Tibial nerve (tissue), 4 donors: ENCODE results near the gene GPAT3. TPM values are rescaled to one million over a fixed set of nuclear protein-coding genes. Genes with fewer than 3 reads are reported as not detected.
A peak's percentile ranks its signal among the peaks of the same experiment; 100 is the strongest.
"Not testable (repeated sequence)": the region's sequence is repeated elsewhere in the genome, so short reads cannot be mapped to it uniquely, and the experiment has no call there.

Experiments used
- DNase-seq, 2 donors: peaks; one replicate each; pipeline ENCODE4 v3.0.0-alpha.2; 2019; ENCODE audit warnings: low spot score in 2 of 2
- H3K27ac ChIP-seq, 4 donors: fragments of 200-600 bp; sonication (generic) in 3 of 4; one replicate each; pipeline ENCODE4 v1.5.1; 2017 to 2019; ENCODE audit warnings: mild to moderate bottlenecking in 1 of 4
- H3K27me3 ChIP-seq, 2 donors: fragments of 200-600 bp; sonication (generic) in 1 of 2; one replicate each; pipeline versions ENCODE4 v1.5.1 to v1.6.0; 2017 to 2019
- H3K36me3 ChIP-seq, 3 donors: fragments of 200-600 bp; sonication (generic); one replicate each; pipeline ENCODE4 v1.5.1; 2018 to 2019
- H3K4me1 ChIP-seq, 4 donors: fragments of 200-600 bp; sonication (generic) in 3 of 4; one replicate each; pipeline ENCODE4 v1.5.1; 2017 to 2019
- H3K4me3 ChIP-seq, 4 donors: fragments of 200-600 bp; sonication (generic) in 3 of 4; one replicate each; pipeline ENCODE4 v1.5.1; 2017 to 2019; ENCODE audit warnings: mild to moderate bottlenecking in 1 of 4, moderate library complexity in 1 of 4
- H3K9me3 ChIP-seq, 4 donors: fragments of 200-600 bp; sonication (generic) in 3 of 4; one replicate each; pipeline ENCODE4 v1.5.1; 2017 to 2019
- CTCF ChIP-seq, 5 experiments: fragments of 200-600 bp in 3 of 5; fragments of 450-650 bp in 2 of 5; sonication (generic) in 3 of 5; IDR thresholded peaks; one replicate each; pipeline ENCODE4 v1.5.1; 2016 to 2019; ENCODE audit warnings: antibody characterized with exemption in 5 of 5, mild to moderate bottlenecking in 3 of 5, moderate library complexity in 2 of 5
- EP300 ChIP-seq, 2 donors: sonication (generic); formaldehyde crosslinking; IDR thresholded peaks; one replicate each; pipeline ENCODE4 v1.6.1; 2017; ENCODE audit warnings: antibody characterized with exemption in 2 of 2, mild to moderate bottlenecking in 1 of 2
- POLR2A ChIP-seq, 2 donors: fragments of 450-650 bp; IDR thresholded peaks; one replicate each; pipeline ENCODE4 v1.6.1; 2017; ENCODE audit warnings: antibody characterized with exemption in 2 of 2, mild to moderate bottlenecking in 2 of 2, moderate library complexity in 2 of 2
- WGBS, 2 donors: methylation state at CpG; one replicate each; pipeline ENCODE4 v1.1.5; 2018; 5-methylcytosine and 5-hydroxymethylcytosine counted together
- total RNA-seq, 4 donors: library from RNA; depleted of rRNA; stranded (reverse); fragments of >200 nt; gene quantifications; one replicate each; pipeline ENCODE4 v1.1.0, GENCODE V29; 2016

GPAT3 gene
- total RNA-seq, 4 donors from 2014 or later = 0.90 to 8.1 (median 6.7) TPM

GRCh38 chr4:83498187-83498586 is 37.7 kb upstream of the GPAT3 start:
- H3K27me3 ChIP-seq = no peaks in the 10 kb centered on the region
- no peaks in the 10 kb centered on the region for H3K4me1 ChIP-seq
- 89 to 94% methylated on average over 1 of the region's 1 CpG for WGBS, 2 donors
- H3K4me3 ChIP-seq = no peak overlapping the region
- H3K9me3 ChIP-seq = no peaks in the 10 kb centered on the region
- no peak overlapping the region for H3K27ac ChIP-seq
- no peak for DNase-seq
- TF ChIP-seq POLR2A (IDR thresholded peaks at IDR 0.05) = no peak
- no peak for TF ChIP-seq EP300 (IDR thresholded peaks at IDR 0.05)
- TF ChIP-seq CTCF (IDR thresholded peaks at IDR 0.05) = no peak
- H3K36me3 ChIP-seq = no peaks in the 10 kb centered on the region

GRCh38 chr4:83501671-83502070 is 34.2 kb upstream of the GPAT3 start:
- WGBS, 2 donors = 88 to 95% methylated on average over 3 of the region's 3 CpGs
- H3K9me3 ChIP-seq, H3K4me3 ChIP-seq, DNase-seq, H3K27ac ChIP-seq, H3K27me3 ChIP-seq, H3K4me1 ChIP-seq, H3K36me3 ChIP-seq: not testable (repeated sequence)

GRCh38 chr4:83503974-83504373 is 31.9 kb upstream of the GPAT3 start:
- no peaks in the 10 kb centered on the region for H3K9me3 ChIP-seq
- no peaks in the 10 kb centered on the region for H3K36me3 ChIP-seq
- H3K27me3 ChIP-seq = no peaks in the 10 kb centered on the region
- no peak overlapping the region for H3K27ac ChIP-seq
- no peaks in the 10 kb centered on the region for H3K4me1 ChIP-seq
- no peak for TF ChIP-seq EP300 (IDR thresholded peaks at IDR 0.05)
- TF ChIP-seq CTCF (IDR thresholded peaks at IDR 0.05) = no peak
- TF ChIP-seq POLR2A (IDR thresholded peaks at IDR 0.05) = no peak
- no peak for DNase-seq
- no peak overlapping the region for H3K4me3 ChIP-seq

- DNase-seq = no peak
- Histone ChIP-seq H3K27ac (no peak overlapping the region), H3K4me3 (no peak overlapping the region), H3K27me3 (no peaks in the 10 kb centered on the region), H3K36me3 (no peaks in the 10 kb centered on the region), H3K4me1 (no peaks in the 10 kb centered on the region), H3K9me3 (no peaks in the 10 kb centered on the region)
- TF ChIP-seq POLR2A (IDR thresholded peaks at IDR 0.05) = no peak
- TF ChIP-seq EP300 (IDR thresholded peaks at IDR 0.05) = no peak
- no peak for TF ChIP-seq CTCF (IDR thresholded peaks at IDR 0.05)
- WGBS, 2 donors = 61 to 63% methylated on average over 4 of the region's 4 CpGs
Measured at GRCh38 chr4:83504503-83504902, 31.4 kb upstream of the GPAT3 start.

- Histone ChIP-seq H3K4me3 (no peak overlapping the region), H3K36me3 (no peaks in the 10 kb centered on the region), H3K4me1 (no peaks in the 10 kb centered on the region), H3K27me3 (no peaks in the 10 kb centered on the region), H3K9me3 (no peaks in the 10 kb centered on the region), H3K27ac (no peak overlapping the region)
- DNase-seq = no peak
- no peak for TF ChIP-seq EP300 (IDR thresholded peaks at IDR 0.05)
- no peak for TF ChIP-seq CTCF (IDR thresholded peaks at IDR 0.05)
- no peak for TF ChIP-seq POLR2A (IDR thresholded peaks at IDR 0.05)
- 94 to 95% methylated on average over 10 of the region's 10 CpGs for WGBS, 2 donors
Measured at GRCh38 chr4:83504996-83505395, 30.9 kb upstream of the GPAT3 start.

GRCh38 chr4:83509156-83509585 is 26.7 kb upstream of the GPAT3 start:
- not testable (repeated sequence) for H3K4me1 ChIP-seq, H3K27me3 ChIP-seq, H3K27ac ChIP-seq, H3K36me3 ChIP-seq, H3K4me3 ChIP-seq, H3K9me3 ChIP-seq
- DNase-seq = peak in 1 of 2 donors; percentile 84
- WGBS, 2 donors = 70 to 74% methylated on average over 3 of the region's 3 CpGs
- peak; percentile 43 to 66 (median 49) for TF ChIP-seq CTCF (IDR thresholded peaks at IDR 0.05)
